Measurements from ENCODE around the gene NVL.

DNA sequence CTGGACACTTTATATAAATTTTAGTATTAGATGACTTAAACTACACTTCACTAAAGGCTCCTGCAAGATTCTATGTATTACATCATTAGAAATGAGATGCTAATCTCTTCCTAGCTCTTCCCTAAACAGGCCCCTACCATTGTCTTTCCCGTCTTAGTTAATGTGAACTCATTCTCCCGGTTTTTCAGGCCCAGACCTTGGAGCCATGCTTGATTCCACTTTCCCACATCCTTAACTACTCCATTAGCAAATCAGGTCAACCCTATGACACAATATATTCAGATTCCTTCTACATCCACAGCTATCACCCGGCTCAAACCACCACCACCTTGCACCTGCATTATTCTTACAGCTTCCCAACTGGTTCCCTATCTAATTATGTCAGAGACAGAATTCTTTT is 73.3 kb downstream of the NVL start:
- TF ChIP-seq, protein P1, sequence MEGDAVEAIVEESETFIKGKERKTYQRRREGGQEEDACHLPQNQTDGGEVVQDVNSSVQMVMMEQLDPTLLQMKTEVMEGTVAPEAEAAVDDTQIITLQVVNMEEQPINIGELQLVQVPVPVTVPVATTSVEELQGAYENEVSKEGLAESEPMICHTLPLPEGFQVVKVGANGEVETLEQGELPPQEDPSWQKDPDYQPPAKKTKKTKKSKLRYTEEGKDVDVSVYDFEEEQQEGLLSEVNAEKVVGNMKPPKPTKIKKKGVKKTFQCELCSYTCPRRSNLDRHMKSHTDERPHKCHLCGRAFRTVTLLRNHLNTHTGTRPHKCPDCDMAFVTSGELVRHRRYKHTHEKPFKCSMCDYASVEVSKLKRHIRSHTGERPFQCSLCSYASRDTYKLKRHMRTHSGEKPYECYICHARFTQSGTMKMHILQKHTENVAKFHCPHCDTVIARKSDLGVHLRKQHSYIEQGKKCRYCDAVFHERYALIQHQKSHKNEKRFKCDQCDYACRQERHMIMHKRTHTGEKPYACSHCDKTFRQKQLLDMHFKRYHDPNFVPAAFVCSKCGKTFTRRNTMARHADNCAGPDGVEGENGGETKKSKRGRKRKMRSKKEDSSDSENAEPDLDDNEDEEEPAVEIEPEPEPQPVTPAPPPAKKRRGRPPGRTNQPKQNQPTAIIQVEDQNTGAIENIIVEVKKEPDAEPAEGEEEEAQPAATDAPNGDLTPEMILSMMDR (IDR thresholded peaks at IDR 0.05; ENCODE audit: low read depth, low read length, missing input control): no peak
- no peak for TF ChIP-seq YY1 (IDR thresholded peaks at IDR 0.05)
- TF ChIP-seq, protein P2, sequence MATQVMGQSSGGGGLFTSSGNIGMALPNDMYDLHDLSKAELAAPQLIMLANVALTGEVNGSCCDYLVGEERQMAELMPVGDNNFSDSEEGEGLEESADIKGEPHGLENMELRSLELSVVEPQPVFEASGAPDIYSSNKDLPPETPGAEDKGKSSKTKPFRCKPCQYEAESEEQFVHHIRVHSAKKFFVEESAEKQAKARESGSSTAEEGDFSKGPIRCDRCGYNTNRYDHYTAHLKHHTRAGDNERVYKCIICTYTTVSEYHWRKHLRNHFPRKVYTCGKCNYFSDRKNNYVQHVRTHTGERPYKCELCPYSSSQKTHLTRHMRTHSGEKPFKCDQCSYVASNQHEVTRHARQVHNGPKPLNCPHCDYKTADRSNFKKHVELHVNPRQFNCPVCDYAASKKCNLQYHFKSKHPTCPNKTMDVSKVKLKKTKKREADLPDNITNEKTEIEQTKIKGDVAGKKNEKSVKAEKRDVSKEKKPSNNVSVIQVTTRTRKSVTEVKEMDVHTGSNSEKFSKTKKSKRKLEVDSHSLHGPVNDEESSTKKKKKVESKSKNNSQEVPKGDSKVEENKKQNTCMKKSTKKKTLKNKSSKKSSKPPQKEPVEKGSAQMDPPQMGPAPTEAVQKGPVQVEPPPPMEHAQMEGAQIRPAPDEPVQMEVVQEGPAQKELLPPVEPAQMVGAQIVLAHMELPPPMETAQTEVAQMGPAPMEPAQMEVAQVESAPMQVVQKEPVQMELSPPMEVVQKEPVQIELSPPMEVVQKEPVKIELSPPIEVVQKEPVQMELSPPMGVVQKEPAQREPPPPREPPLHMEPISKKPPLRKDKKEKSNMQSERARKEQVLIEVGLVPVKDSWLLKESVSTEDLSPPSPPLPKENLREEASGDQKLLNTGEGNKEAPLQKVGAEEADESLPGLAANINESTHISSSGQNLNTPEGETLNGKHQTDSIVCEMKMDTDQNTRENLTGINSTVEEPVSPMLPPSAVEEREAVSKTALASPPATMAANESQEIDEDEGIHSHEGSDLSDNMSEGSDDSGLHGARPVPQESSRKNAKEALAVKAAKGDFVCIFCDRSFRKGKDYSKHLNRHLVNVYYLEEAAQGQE (IDR thresholded peaks at IDR 0.05): no peak
